GM19035 (cell line): Measurements from ENCODE around the gene PRKAR2B.

Experiments
- ATAC-seq: cut with Tn5 transposase; IDR thresholded peaks from one replicate; pipeline ENCODE4 v1.9.1; 2021; ENCODE audit not compliant: unreplicated experiment

The PRKAR2B gene

DNA sequence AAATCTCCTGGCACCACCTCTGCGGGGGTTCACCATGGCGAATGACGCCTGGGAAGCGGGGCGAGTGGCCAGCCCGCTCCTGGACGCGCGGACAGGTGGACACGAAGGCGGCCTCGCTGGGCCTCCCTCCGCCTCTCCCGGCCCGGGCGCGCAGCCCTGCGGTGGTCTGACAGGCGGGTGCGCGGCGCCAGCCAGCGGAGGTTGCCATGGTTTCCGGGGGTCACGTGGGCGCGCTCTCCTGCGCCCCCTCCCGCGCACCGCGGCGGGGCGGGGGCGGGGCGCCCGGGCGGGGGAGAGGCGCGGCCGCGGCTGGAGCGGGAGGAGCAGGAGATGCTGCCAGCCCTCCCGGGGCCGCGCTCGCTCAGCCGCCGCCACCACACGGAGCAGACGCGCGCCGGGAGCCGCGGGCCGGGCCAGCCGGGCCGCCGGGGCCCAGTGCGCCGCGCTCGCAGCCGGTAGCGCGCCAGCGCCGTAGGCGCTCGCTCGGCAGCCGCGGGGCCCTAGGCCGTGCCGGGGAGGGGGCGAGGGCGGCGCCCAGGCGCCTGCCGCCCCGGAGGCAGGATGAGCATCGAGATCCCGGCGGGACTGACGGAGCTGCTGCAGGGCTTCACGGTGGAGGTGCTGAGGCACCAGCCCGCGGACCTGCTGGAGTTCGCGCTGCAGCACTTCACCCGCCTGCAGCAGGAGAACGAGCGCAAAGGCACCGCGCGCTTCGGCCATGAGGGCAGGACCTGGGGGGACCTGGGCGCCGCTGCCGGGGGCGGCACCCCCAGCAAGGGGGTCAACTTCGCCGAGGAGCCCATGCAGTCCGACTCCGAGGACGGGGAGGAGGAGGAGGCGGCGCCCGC lies at the start of gene PRKAR2B:
TSS of gene PRKAR2B (plus strand) at position 359 of the 848 bp plus-strand sequence. CDS start at position 562, 203 bp downstream.
- ATAC-seq: peak; percentile 88

DNA sequence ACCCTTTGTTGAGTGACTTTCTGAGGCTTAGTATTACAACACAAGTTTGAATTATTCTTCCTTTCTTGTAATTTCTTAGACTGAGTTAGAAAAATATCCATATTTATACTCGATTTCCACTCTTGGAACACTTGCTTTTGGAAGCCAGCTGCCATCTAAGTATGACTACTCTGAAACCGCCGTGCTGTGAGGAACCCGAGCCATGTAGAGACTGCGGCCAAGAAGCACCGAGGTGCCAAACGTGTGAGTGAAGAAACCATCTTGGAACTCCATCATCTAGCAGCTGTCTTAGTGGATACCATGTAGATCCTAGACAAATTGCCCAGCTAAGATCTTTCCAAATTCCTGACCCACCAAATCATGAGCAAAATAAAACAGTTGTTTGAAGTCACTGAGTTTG lies 49.7 kb upstream of the PRKAR2B start:
- no peak for ATAC-seq

DNA sequence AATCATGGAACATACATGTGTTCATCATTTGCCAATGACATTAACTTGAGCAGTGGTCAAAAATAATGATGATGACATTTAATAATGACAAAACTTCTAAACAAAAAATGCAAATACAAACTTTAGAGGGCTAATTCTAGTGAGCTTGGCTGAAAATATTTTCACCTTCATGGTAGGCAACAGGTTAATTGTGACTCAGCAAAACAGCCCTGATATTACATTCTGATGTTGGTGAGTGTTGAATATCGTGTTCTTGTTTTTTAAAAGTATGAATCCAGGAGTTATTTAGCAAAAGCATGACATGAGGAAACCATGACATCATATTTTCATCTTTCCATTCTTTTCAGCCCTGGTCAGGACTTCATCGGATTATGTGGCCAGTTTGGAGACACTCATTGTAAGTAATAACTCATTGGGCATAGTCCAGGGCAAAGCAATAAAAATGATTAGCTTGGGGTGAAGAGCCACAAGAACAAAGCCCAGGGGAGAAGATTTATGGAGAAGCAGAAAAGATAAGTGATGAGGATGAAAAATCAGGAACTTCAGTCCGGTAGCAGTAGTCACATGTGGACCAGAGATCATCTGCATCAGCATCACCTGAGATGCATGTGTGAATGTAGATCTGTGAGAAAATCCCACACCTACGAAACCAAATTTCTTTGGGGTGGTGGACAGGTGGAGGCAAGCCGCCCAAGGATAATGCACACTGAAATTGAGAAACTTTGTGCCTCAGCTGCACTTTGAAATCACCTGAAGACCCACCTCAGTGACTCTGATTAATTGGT lies 46.8 kb upstream of the PRKAR2B start:
- no peak for ATAC-seq

DNA sequence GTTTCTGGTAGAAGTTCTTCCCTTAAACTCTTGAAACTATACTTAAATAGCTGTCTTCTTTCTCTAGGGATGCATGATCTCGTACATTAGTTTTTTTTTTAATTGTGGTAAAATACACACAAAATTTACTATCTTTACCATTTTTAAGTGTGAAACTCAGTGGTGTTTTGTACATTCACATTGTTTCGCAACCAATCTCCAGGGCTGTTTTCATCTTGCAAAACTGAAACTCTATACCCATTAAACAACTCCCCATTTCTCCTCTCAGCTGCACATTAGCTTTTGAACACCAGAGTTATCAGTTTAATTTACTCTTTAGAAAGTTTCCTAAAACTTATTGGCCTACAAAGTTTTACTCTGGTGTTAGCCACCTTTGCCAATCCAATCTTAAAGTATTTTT lies 45.5 kb upstream of the PRKAR2B start:
- no peak for ATAC-seq

DNA sequence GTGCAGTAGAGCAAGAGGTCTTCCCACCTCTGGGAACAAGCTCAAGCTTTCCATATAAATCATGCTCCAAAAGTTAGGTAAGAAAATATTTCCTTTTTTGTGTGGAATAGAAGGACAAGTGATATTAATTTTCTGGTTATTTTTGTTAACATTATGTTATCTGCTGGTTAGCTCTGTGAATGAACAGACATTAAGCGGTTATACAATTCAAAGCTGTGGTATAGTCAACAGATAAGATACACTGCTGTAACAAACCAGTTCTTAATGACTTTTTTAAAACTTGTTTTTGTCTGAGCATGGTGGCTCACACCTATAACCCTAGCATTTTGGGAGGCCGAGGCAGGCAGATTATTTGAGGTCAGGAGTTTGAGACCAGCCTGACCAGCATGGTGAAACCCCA lies 43.0 kb upstream of the PRKAR2B start:
- no peak for ATAC-seq

DNA sequence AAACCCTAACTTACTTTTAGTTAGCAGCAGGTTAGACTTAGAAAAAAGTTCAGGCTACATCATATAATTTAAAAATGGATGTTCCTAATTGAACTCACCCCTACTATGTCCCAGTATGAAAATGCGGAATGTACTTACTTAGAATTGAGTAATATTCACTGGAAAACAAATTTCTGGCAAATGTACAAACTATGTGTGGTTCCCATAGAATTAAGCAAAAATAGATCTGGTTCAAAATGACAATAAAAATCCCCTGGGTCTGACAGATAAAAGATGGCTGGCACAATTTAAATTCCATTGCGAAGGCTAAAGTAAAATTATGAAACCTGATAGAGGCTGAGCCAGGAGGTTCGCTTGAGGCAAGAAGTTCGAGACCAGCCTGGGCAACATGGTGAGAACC lies 42.4 kb upstream of the PRKAR2B start:
- no peak for ATAC-seq

DNA sequence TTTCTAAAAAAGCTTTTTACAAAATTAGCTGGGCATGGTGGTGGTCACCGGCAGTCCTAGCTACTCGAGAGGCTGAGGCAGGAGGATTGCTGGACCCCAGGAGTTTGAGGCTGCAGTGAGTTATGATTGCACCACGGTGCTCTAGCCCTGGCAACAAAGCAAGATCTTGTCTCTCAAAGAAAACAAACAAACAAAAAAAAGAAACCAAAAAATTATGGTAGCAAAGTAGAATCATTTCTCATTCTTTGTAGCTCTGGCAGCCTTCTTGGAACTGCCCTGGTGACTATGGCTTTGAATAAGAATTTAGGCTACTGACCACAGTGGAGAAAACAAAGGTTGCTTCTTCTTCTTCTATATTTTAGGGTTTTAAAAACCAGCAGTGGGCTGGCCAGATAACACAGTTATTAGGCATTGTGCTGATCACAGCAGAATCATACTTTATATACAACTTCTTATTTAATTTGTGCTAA lies 41.9 kb upstream of the PRKAR2B start:
- no peak for ATAC-seq

DNA sequence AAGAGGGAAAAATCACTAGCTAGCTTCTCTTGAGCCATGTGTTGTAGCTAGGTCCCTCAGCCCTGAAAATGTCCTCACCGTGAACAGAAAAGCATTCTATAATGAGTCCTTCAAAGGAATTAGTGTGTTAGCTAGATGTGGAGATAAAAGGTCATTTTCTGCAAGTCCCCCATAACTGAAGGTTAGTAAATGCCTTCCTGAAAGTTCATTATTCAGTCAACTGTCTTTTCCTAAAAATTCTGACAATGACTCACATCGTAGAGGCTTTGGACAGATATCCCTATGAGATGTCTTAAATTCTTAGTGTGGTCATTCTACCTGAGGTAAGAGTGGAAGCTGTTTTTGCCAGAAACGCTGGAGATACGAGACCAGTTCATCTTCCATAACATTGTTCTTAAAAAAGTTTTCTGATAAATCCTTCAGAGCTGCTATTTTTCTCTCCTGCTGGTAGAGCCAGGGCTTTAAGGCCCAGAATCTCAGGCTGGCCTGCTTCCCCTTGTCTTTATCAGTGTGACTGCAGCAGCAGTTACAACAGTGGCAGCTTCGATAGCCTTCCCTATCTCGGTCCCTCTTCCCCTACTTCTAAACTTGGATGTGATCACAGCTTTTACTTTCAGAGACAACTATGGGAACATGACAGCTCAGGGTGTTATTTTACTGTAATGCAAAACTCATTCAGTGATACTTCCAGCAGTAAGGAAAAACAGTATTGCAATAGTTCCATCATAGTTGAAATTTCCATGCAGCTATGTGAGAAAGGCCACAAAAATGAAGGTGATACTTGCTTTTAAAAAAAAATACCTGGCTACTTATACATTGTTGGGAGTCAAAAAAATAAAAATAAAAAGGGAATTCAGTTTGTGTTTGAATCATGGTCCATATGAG lies 37.3 kb upstream of the PRKAR2B start:
- ATAC-seq: no peak

DNA sequence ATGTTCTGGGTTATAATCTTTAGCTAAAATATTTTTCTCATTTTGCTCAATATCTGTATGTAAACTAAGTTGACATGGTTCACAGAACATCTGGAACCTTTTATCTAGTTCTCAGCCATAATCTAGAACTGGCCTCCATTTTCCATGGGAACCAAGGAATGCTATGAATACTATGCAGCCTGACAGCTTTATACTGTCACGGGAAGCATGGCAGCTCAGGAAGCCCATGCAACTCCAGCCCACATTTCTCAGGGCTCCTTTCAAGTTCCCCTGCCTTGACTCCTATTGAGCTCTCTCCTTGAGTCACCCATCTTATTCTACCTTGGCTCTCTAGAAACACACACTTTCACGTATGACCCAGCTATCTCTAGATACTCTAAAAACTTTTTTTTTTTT lies 36.6 kb upstream of the PRKAR2B start:
- ATAC-seq: no peak

DNA sequence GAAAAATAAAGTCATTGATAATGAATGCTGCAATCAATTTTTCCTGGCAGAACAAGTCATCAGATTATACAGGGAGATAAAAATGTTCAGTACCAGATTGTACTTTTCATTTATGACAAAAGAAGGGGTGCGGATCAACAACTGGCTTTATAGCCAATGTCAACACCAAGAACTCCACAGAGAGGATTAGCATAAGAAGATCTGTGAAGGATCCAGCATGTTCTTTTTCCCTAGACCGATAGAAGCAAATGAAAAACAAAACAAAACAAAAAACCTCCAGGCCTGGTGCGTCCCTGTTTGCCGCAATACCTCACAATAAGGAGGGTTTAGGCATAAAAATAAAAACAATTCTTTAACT lies 34.7 kb upstream of the PRKAR2B start:
- no peak for ATAC-seq

DNA sequence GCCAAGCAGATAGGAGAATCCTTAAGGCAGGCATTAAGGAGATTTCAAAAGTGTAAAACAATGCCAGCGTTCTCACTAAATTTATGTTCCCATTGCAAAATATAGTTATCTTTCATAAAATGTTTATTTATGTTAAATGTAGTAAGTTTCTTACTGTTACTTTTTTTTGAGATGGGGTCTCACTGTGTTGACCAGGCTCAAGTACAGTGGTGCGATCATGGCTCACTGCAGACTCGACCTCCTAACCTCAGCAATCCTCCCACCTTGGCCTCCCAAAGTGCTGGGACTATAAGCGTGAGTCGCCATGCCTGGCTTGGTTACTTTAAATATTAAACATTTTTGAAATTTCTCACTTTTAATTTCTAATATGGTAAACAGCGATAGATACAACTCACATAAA lies 31.8 kb upstream of the PRKAR2B start:
- ATAC-seq: no peak

DNA sequence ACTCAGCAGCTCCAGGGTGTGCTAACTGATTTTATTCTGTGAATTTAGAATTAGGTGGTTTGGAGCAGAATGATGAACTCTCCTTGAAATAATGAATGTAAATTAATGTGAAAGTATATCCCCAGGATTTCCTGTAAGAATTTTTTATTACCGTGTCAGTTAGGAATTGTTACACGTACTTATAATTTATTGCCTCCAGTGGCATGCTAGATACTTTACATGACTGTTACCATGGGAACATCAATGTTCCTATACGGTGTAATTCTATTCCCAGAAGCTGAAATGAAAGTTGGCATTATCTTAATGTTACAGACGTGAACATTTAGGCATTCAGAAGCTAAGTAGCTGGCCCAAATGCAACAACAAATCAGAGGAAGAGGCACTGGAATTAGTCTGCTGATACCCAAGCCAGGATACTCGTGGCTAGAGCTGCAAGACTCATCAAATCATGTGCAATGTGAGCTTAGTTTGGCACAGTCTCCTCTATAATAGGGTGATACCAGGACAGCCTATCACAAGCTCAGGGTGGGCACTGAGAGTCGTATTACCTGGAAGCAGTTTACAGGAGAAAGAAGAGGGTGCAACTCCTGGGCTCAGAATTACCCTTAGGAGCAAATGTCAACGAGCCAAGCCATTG lies 30.0 kb upstream of the PRKAR2B start:
- ATAC-seq: no peak

DNA sequence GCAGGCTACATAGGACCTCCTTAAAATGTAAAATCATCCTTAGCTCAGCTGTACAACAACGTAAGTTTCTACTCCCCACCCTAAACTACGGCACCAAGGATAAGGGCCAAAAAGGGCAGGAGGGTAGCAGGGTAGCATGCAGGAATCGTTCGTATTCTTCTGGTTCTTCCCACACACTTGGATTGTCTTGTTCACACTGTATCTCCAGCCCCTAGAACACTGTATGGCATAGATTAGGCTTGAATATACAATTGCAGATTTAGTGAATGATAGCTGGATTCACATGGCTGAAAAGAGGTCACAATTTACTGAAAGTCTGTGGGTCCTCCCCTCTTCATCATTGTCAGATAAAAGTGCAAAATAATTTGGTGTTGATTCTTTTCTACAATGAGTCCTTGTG lies 28.2 kb upstream of the PRKAR2B start:
- no peak for ATAC-seq

DNA sequence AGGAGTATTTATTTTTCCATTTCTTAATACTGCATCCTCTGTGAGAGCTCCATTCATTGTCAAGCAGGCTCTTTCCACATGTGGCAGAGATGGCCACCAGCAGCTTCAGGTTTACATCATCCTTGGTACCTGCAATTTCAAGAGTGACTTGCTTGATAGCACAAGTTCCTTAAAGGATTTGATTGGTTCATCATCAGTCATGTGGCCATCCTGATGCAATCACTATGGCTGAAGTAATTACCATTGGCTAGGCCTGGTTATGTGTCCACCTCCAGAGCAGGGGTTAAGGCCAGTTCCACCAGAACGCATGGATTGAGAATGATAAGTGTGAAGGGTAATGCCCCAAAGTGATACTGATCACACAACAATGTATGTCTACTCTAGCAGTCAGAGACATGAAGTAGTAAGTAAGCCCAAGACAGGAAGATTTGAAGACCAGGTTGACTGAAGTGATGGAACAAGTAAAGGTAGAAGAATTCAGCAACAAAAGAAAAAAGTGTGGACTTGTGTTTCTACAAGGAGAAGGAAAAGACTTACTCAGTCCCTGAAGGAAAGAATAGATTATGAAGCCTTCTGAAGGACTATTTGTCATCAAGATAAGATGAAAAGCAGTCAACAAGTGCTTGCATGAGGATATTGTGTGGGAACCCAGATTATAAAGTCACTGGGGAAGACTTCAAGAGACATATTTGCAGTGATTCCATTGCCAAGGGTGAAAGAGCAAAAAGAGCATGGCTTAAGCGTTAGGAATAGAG lies 26.4 kb upstream of the PRKAR2B start:
- no peak for ATAC-seq

DNA sequence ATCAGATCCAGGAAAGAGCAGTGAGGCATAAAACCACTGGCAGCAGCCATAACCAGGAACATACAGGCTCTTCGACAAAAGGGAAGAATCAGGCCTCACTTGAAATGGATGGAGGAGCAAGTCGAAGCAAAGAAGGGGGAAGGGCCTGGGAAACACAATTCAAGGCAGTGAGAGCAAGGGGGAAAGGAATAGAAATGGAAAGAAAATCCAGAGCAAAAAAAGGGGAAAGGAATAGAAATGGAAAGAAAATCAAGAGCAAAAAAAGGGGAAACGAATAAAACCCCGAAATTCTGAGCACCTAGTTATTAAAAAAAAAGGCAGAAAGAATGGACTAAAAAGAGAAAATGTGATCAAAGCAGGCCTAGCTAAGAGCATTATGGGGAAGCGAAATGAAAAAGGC lies 24.1 kb upstream of the PRKAR2B start:
- no peak for ATAC-seq

DNA sequence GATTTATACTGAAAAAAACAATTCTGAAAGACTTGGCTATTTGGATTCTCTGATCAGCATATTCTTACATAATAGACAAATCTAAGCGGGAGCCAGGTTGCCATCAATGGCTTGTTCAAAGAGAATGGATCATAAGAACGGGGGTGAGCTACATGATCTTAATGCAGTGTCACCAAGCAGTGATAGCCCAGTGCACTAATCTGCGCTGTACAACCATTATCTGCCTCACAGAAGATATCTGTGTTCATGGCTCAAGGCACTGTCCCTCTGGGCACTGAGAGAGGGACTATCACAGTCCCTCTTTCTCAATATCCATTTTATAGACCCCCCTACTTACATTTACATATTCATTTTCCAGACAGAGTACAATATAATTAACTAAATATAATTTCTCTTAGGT lies 22.9 kb upstream of the PRKAR2B start:
- ATAC-seq: no peak

DNA sequence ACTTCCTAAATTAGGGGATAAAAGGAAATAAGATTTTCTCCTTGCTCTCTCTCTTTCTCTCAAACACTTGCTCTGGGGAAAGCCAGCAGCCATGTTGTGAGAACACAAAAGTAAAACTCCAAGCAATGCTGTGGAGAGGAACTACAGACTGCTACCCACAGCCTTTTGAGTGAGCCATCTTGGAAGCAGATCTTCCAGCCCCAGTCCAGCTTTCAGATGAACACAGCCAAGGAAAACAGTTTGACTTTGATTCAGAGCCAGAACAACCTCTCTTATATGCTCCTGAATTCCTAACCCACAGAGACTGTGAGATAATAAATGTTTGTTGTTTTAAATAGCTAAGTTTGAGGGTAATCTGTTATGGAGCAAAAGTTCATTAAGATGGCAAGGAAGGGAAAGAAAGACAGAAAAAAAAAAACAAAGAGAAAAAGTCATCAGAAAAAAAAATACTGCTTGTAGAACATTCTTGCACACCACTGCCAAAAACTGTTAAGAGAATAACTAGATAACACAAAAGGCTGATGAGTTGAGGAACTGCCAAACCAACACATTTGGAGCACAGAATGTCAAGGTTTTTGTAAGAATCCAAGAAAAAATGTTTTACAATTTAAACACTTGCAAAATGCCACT lies 20.9 kb upstream of the PRKAR2B start:
- no peak for ATAC-seq

DNA sequence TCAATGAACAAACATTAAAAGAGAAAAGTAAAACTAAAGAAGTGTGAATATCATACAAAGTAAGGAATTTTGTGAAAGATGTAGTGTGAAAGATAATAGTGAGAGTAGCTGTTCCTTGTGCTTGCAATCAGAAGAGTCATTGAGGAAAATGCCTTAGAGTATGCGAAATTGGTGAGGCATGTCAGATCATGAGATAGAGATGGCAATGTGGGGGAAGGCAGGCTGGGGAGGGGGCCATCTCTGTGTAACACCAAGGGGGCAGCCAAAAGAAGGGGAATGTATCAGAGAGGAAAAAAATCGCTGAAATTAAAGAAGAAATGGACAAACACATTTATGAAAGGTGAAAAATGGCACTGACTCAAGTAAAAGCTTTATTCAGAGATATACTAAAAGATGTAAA lies 19.6 kb upstream of the PRKAR2B start:
- ATAC-seq: no peak

DNA sequence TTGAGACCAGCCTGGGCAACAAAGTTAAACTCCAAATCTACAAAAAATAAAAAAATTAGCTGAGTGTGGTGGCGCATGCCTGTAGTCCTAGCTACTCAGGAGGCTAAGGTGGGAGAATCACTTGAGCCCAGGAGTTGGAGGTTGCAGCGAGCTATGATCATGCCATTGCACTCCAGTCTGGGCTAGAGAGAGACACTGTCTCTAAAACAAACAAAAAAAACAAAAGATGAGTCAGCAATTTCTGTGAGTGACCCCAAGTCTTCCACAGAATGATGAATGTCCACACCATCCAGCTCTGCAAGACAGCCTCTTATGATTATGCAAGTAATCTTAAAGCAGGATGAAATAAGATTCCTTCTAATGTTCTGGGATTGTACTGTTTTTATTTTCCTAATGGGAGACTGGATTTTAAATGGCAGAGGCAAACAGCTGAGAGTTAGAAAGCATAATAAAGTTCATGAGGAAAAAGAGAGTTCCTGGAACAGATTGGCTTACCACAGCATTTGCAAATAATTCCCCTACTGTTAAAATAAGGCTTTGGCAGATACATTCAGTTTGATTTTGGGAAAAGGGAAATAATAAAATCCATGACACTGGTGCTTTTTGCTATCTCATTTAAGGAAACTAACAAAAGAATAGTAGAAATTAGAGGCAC lies 18.9 kb upstream of the PRKAR2B start:
- no peak for ATAC-seq
